H1 (cell line): Measurements from ENCODE around the gene RPL37A.

Experiments used
- BCL11A ChIP-seq, 2 experiments: IDR thresholded peaks; one replicate each; pipeline ENCODE4 v1.6.1; 2011; ENCODE audit warnings: low read depth in 2 of 2, low read length in 2 of 2, mild to moderate bottlenecking in 2 of 2
- CBX8 ChIP-seq: fragments of 300-800, 300-1000 bp; sonication (generic); IDR thresholded peaks from 2 replicates; pipeline ENCODE4 v1.7.1; 2016; ENCODE audit warnings: low read depth, low read length, borderline replicate concordance
- CTBP2 ChIP-seq: IDR thresholded peaks from 2 replicates; pipeline ENCODE4 v1.7.0; 2011; ENCODE audit warnings: borderline replicate concordance, mild to moderate bottlenecking, moderate library complexity, mixed read lengths, low read length; ENCODE audit not compliant: insufficient read depth, insufficient read length
- CTCF ChIP-seq, 3 experiments: IDR thresholded peaks; 1 replicate in 2 of 3; 2 replicates in 1 of 3; pipeline versions ENCODE4 v1.5.1 to v1.6.1; 2011; ENCODE audit warnings: low read length in 3 of 3, mild to moderate bottlenecking in 3 of 3, inconsistent platforms in 2 of 3, low read depth in 1 of 3, moderate library complexity in 1 of 3; ENCODE audit not compliant: insufficient read depth in 1 of 3; ENCODE audit errors: control extremely low read depth in 1 of 3
- EGR1 ChIP-seq: IDR thresholded peaks from 2 replicates; pipeline ENCODE4 v1.6.1; 2011; ENCODE audit warnings: low read depth, low read length, borderline replicate concordance
- RFX5 ChIP-seq: IDR thresholded peaks from 2 replicates; pipeline ENCODE4 v1.6.1; 2011; ENCODE audit warnings: low read depth, low read length, improper control_type of control experiment, borderline replicate concordance
- SIN3A ChIP-seq, 2 experiments: IDR thresholded peaks in 1 of 2; conservative IDR thresholded peaks in 1 of 2; 2 replicates each; pipeline ENCODE4 v1.6.1; 2011 to 2012; ENCODE audit warnings: low read length in 2 of 2, improper control_type of control experiment in 1 of 2, low read depth in 1 of 2, mild to moderate bottlenecking in 1 of 2
- SP4 ChIP-seq: IDR thresholded peaks from 2 replicates; pipeline ENCODE4 v1.6.1; 2012; ENCODE audit warnings: low read length, inconsistent platforms
- SRF ChIP-seq: IDR thresholded peaks from 2 replicates; pipeline ENCODE4 v1.6.1; 2011; ENCODE audit warnings: mild to moderate bottlenecking, low read depth, low read length, moderate library complexity
- YY1 ChIP-seq: IDR thresholded peaks from 2 replicates; pipeline ENCODE4 v1.6.1; 2011; ENCODE audit warnings: low read depth, mild to moderate bottlenecking, low read length
- ZNF274 ChIP-seq: IDR thresholded peaks from 2 replicates; pipeline ENCODE4 v1.7.0; 2012; ENCODE audit warnings: low read length, borderline replicate concordance; ENCODE audit errors: extremely low read depth

GRCh38 chr2:216474925-216475670, 23.5 kb upstream of the RPL37A start:
- TF ChIP-seq CTCF (IDR thresholded peaks at IDR 0.05; ENCODE audit: control extremely low read depth in 1 of 3, insufficient read depth in 1 of 3, low read depth in 1 of 3, low read length in 3 of 3) (no peak), YY1 (no peak), SP4 (no peak), CBX8 (no peak), ZNF274 (no peak), SRF (no peak), CTBP2 (no peak), EGR1 (no peak), RFX5 (no peak), BCL11A (IDR thresholded peaks at IDR 0.05; ENCODE audit: low read depth in 2 of 2, low read length in 2 of 2) (no peak), SIN3A (conservative IDR thresholded peaks at IDR 0.05 in 1 of 2, IDR thresholded peaks at IDR 0.05 in 1 of 2; ENCODE audit: low read depth in 1 of 2, low read length in 2 of 2) (no peak)
